Mammary epithelial cell (primary cell): ENCODE results near the gene INPP5A.

ENCODE experiments used
- CTCF ChIP-seq, 2 donors: IDR thresholded peaks in 1 of 2; conservative IDR thresholded peaks in 1 of 2; 2 replicates each; pipeline ENCODE4 v1.5.1; 2011 to 2012; ENCODE audit warnings: inconsistent platforms in 2 of 2, low read length in 2 of 2, mild to moderate bottlenecking in 2 of 2, control low read depth in 1 of 2, low read depth in 1 of 2; ENCODE audit not compliant: insufficient read depth in 1 of 2; ENCODE audit errors: extremely low read depth in 1 of 2
- EZH2 ChIP-seq: IDR thresholded peaks from 2 replicates; pipeline ENCODE4 v1.6.1; 2012; ENCODE audit warnings: low read length, inconsistent platforms, borderline replicate concordance

GRCh38 chr10:132726194-132726593, 188.6 kb downstream of the INPP5A start:
- TF ChIP-seq EZH2, result no peak
- TF ChIP-seq CTCF (conservative IDR thresholded peaks at IDR 0.05 in 1 of 2, IDR thresholded peaks at IDR 0.05 in 1 of 2; ENCODE audit: extremely low read depth in 1 of 2, insufficient read depth in 1 of 2, low read depth in 1 of 2, low read length in 2 of 2), result no peak
